ENCODE data around the gene CLIP2.
"Not testable (repeated sequence)": the region's sequence is repeated elsewhere in the genome, so short reads cannot be mapped to it uniquely, and the experiment has no call there.

The CLIP2 gene

GRCh38 chr7:74379938-74380337, 90.7 kb downstream of the CLIP2 start:
- in situ Hi-C loops (cut with MboI; ENCODE audit: low pct_unique_long_range_greater_than_20kb, low sequenced_read_pairs, unreplicated experiment): no loop called here
- DNase-seq (ENCODE audit: low spot score): no peak
- no peak for TF ChIP-seq CTCF (IDR thresholded peaks at IDR 0.05; ENCODE audit: extremely low read depth, insufficient read depth, missing control alignments)

- in situ Hi-C loops (cut with MboI; ENCODE audit: low pct_unique_long_range_greater_than_20kb, low sequenced_read_pairs, unreplicated experiment): no loop called here
- DNase-seq (ENCODE audit: low spot score): no peak
- no peak for TF ChIP-seq CTCF (IDR thresholded peaks at IDR 0.05; ENCODE audit: extremely low read depth, insufficient read depth, missing control alignments)
Observed at GRCh38 chr7:74380720-74381119, 91.5 kb downstream of the CLIP2 start.

GRCh38 chr7:74384086-74384485, 94.9 kb downstream of the CLIP2 start:
- in situ Hi-C loops (cut with MboI; ENCODE audit: low pct_unique_long_range_greater_than_20kb, low sequenced_read_pairs, unreplicated experiment); DNase-seq (ENCODE audit: low spot score): not testable (repeated sequence)

GRCh38 chr7:74384854-74385253, 95.6 kb downstream of the CLIP2 start:
- DNase-seq (ENCODE audit: low spot score); in situ Hi-C loops (cut with MboI; ENCODE audit: low pct_unique_long_range_greater_than_20kb, low sequenced_read_pairs, unreplicated experiment): not testable (repeated sequence)

GRCh38 chr7:74387606-74388005, 98.4 kb downstream of the CLIP2 start:
- TF ChIP-seq CTCF (IDR thresholded peaks at IDR 0.05; ENCODE audit: extremely low read depth, insufficient read depth, missing control alignments): no peak
- DNase-seq (ENCODE audit: low spot score): no peak
- in situ Hi-C loops (cut with MboI; ENCODE audit: low pct_unique_long_range_greater_than_20kb, low sequenced_read_pairs, unreplicated experiment): no loop called here

GRCh38 chr7:74388880-74389415, 99.7 kb downstream of the CLIP2 start:
- in situ Hi-C loops (cut with MboI; ENCODE audit: low pct_unique_long_range_greater_than_20kb, low sequenced_read_pairs, unreplicated experiment): no loop called here
- no peak for TF ChIP-seq CTCF (IDR thresholded peaks at IDR 0.05; ENCODE audit: extremely low read depth, insufficient read depth, missing control alignments)
- no peak for DNase-seq (ENCODE audit: low spot score)

- DNase-seq (ENCODE audit: low spot score); in situ Hi-C loops (cut with MboI; ENCODE audit: low pct_unique_long_range_greater_than_20kb, low sequenced_read_pairs, unreplicated experiment): not testable (repeated sequence)
Observed at GRCh38 chr7:74393722-74394121, 104.5 kb downstream of the CLIP2 start.

GRCh38 chr7:74394601-74395000, 105.4 kb downstream of the CLIP2 start:
- DNase-seq (ENCODE audit: low spot score): peak; percentile 11
- TF ChIP-seq CTCF (IDR thresholded peaks at IDR 0.05; ENCODE audit: extremely low read depth, insufficient read depth, missing control alignments): peak; percentile 16
- in situ Hi-C loops (cut with MboI; ENCODE audit: low pct_unique_long_range_greater_than_20kb, low sequenced_read_pairs, unreplicated experiment): not testable (repeated sequence)

Data from GM13977 (cell line).